SU-DHL-6 (cell line): ENCODE results near the gene PFKFB2.

Experiments used
- H2AFZ ChIP-seq: fragments of 200-600 bp; sonication (generic); 2 replicates; pipeline ENCODE4 v1.6.1; 2014; ENCODE audit warnings: low read depth, mild to moderate bottlenecking, moderate library complexity, mixed read lengths, antibody characterized with exemption, low read length; ENCODE audit not compliant: severe bottlenecking
- H3F3A ChIP-seq: fragments of 200-600 bp; shearing (Covaris generic); 2 replicates; pipeline ENCODE4 v1.6.0; 2016; ENCODE audit warnings: antibody characterized with exemption, mild to moderate bottlenecking; ENCODE audit not compliant: insufficient read depth
- H3K27ac ChIP-seq: fragments of 200-600 bp; sonication (generic); 2 replicates; pipeline ENCODE4 v1.5.1; 2016; ENCODE audit warnings: low read depth, mild to moderate bottlenecking, low read length, moderate library complexity, mixed read lengths
- H3K27me3 ChIP-seq: fragments of 200-600 bp; sonication (generic), shearing (Covaris generic); 2 replicates; pipeline ENCODE4 v1.6.0; 2014; ENCODE audit warnings: mild to moderate bottlenecking, low read length
- H3K36me3 ChIP-seq: fragments of 200-600 bp; sonication (generic); 2 replicates; pipeline ENCODE4 v1.6.1; 2014; ENCODE audit warnings: mild to moderate bottlenecking, low read length, mixed read lengths
- H3K4me2 ChIP-seq: fragments of 300-600, 200-600 bp; shearing (Covaris generic), sonication (generic); 2 replicates; pipeline ENCODE4 v1.6.0; 2014; ENCODE audit warnings: low read length, low read depth, mild to moderate bottlenecking; ENCODE audit not compliant: poor library complexity, severe bottlenecking
- H3K4me3 ChIP-seq: fragments of 200-600 bp; sonication (generic); 2 replicates; pipeline ENCODE4 v1.5.1; 2014; ENCODE audit warnings: antibody characterized with exemption, low read length, mild to moderate bottlenecking, mixed read lengths; ENCODE audit not compliant: insufficient read depth, poor library complexity, severe bottlenecking
- H3K79me2 ChIP-seq: fragments of 200-600 bp; sonication (generic); 2 replicates; pipeline ENCODE4 v1.6.1; 2014; ENCODE audit warnings: mild to moderate bottlenecking, low read length, moderate library complexity; ENCODE audit not compliant: insufficient read depth
- H3K9ac ChIP-seq: fragments of 200-600 bp; sonication (generic); 2 replicates; pipeline ENCODE4 v1.7.0; 2014; ENCODE audit warnings: mild to moderate bottlenecking, low read length
- H3K9me2 ChIP-seq: fragments of 200-600 bp; sonication (generic); replicated peaks from 2 replicates; pipeline ENCODE4 v1.6.1; 2014; ENCODE audit warnings: low read length; ENCODE audit not compliant: insufficient read depth
- H3K9me3 ChIP-seq: fragments of 200-600 bp; sonication (generic); 2 replicates; pipeline ENCODE4 v1.6.1; 2014; ENCODE audit warnings: low read length, mixed read lengths; ENCODE audit not compliant: insufficient read depth
- H4K20me1 ChIP-seq: fragments of 200-600 bp; sonication (generic); 2 replicates; pipeline ENCODE4 v1.6.1; 2014; ENCODE audit warnings: low read depth, mild to moderate bottlenecking, antibody characterized with exemption, low read length, moderate library complexity, mixed read lengths
- EZH2phosphoT487 ChIP-seq: fragments of 200-600 bp; sonication (generic), shearing (Covaris generic); conservative IDR thresholded peaks from 2 replicates; pipeline ENCODE4 v1.6.1; 2018; ENCODE audit warnings: mild to moderate bottlenecking, antibody characterized with exemption, low read length, moderate library complexity, mixed read lengths
- TF ChIP-seq, protein P1 (sequence below): fragments of 200-600 bp; sonication (generic); IDR thresholded peaks from one replicate; pipeline ENCODE4 v1.5.1; 2017; ENCODE audit warnings: antibody characterized with exemption, mild to moderate bottlenecking, low read length, moderate library complexity; ENCODE audit not compliant: insufficient read depth, poor library complexity, severe bottlenecking

Gene PFKFB2

DNA sequence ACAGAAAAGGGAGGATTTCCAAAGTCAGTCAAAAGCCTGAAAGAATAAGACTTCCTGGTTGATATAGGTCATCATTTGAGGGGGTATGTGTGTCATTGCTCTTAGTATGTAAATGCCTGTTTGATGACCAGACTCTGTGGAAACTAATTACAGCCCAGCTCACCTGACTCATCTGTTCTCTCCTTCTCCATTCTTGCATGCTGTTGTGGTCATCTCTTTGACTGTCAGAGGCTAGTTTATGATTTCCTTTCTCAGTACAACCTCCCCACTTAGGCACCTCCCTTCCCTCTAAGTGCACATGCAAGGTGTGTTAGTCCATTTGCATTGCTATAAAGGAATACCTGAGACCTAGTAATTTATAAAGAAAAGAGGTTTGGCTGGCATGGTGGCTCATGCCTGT is 18.1 kb upstream of the PFKFB2 start:
- no peaks in the 10 kb centered on the region for H3K9me3 ChIP-seq
- H3K27me3 ChIP-seq = no peaks in the 10 kb centered on the region
- no peak for TF ChIP-seq EZH2phosphoT487
- TF ChIP-seq, protein P1, sequence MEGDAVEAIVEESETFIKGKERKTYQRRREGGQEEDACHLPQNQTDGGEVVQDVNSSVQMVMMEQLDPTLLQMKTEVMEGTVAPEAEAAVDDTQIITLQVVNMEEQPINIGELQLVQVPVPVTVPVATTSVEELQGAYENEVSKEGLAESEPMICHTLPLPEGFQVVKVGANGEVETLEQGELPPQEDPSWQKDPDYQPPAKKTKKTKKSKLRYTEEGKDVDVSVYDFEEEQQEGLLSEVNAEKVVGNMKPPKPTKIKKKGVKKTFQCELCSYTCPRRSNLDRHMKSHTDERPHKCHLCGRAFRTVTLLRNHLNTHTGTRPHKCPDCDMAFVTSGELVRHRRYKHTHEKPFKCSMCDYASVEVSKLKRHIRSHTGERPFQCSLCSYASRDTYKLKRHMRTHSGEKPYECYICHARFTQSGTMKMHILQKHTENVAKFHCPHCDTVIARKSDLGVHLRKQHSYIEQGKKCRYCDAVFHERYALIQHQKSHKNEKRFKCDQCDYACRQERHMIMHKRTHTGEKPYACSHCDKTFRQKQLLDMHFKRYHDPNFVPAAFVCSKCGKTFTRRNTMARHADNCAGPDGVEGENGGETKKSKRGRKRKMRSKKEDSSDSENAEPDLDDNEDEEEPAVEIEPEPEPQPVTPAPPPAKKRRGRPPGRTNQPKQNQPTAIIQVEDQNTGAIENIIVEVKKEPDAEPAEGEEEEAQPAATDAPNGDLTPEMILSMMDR = no peak
- no peak overlapping the region for H3K4me3 ChIP-seq
- no peak overlapping the region for H3K9ac ChIP-seq
- no peaks in the 10 kb centered on the region for H3K36me3 ChIP-seq
- no peaks in the 10 kb centered on the region for H3K79me2 ChIP-seq
- no peak overlapping the region for H3K27ac ChIP-seq
- no peaks in the 10 kb centered on the region for H3F3A ChIP-seq
- H3K9me2 ChIP-seq = no peaks in the 10 kb centered on the region
- H4K20me1 ChIP-seq = no peaks in the 10 kb centered on the region
- H3K4me2 ChIP-seq = no peak overlapping the region
- no peak overlapping the region for H2AFZ ChIP-seq

DNA sequence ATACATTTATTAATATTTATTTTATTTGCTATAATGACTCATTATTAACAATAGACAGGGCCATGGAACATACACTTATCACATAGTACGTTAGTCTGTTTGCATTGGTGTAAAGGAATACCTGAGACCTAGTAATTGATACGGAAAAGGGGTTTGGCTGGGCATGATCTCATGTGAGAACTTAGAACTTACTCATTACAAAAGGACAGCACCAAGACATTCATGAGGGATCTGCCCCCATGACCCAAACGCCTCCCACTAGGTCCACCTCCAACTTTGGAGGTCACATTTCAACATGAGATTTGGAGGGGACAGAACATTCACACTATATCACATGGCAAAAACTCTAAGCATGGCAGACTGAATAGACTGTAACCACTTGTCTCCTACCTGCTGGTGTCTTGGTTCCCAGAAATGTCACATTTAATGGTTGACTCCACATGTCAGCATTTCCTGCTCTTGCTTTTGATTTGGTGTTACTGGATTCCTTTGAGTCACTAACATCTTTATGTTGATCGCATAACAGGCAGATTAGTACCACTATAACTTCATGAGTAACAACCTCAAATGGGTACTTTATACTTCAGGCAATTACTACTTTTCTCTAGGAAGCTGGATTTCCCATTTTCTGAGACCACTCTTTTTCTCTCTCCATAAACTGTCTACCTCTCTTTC is 17.1 kb upstream of the PFKFB2 start:
- Histone ChIP-seq H3F3A (no peaks in the 10 kb centered on the region), H3K9me3 (no peaks in the 10 kb centered on the region), H3K4me2 (no peak overlapping the region), H3K9me2 (no peaks in the 10 kb centered on the region), H3K9ac (no peak overlapping the region), H3K79me2 (no peaks in the 10 kb centered on the region), H3K36me3 (no peaks in the 10 kb centered on the region), H3K27me3 (no peaks in the 10 kb centered on the region), H2AFZ (no peak overlapping the region), H3K4me3 (no peak overlapping the region), H4K20me1 (no peaks in the 10 kb centered on the region), H3K27ac (no peak overlapping the region)
- no peak for TF ChIP-seq EZH2phosphoT487
- TF ChIP-seq, protein P1 = no peak

DNA sequence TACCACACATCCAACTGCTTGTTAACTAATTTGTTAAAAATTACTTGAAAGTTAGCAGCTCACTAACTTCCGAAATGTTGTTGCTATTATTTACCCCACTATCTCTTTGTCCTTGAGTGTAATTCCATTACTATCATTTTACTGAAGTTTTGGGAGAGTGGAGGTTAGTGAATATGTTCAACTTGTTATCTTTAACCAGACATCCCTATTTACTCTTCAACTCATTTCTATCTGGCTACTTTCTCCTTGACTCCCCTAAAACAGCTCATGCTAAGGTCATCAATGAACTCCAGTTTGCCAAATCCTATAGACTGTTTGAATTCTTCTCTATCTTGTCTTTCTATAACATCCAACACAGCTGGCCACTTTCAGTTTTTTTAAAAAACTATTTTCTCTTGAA is 16.2 kb upstream of the PFKFB2 start:
- no peak for TF ChIP-seq EZH2phosphoT487
- TF ChIP-seq, protein P1 = no peak
- Histone ChIP-seq H3K27me3 (no peaks in the 10 kb centered on the region), H3K9me3 (no peaks in the 10 kb centered on the region)

More for the DNA sequence above, 16.2 kb upstream of the PFKFB2 start:
- Histone ChIP-seq H3K27ac (no peak overlapping the region), H3F3A (no peaks in the 10 kb centered on the region), H4K20me1 (no peaks in the 10 kb centered on the region), H3K4me3 (no peak overlapping the region), H3K9me2 (no peaks in the 10 kb centered on the region), H3K4me2 (no peak overlapping the region), H2AFZ (no peak overlapping the region), H3K9ac (no peak overlapping the region), H3K79me2 (no peaks in the 10 kb centered on the region), H3K36me3 (no peaks in the 10 kb centered on the region)
